ENCODE measurements around the gene SHISAL2A.
A peak's percentile ranks its signal among the peaks of the same experiment; 100 is the strongest.

The SHISAL2A gene

DNA sequence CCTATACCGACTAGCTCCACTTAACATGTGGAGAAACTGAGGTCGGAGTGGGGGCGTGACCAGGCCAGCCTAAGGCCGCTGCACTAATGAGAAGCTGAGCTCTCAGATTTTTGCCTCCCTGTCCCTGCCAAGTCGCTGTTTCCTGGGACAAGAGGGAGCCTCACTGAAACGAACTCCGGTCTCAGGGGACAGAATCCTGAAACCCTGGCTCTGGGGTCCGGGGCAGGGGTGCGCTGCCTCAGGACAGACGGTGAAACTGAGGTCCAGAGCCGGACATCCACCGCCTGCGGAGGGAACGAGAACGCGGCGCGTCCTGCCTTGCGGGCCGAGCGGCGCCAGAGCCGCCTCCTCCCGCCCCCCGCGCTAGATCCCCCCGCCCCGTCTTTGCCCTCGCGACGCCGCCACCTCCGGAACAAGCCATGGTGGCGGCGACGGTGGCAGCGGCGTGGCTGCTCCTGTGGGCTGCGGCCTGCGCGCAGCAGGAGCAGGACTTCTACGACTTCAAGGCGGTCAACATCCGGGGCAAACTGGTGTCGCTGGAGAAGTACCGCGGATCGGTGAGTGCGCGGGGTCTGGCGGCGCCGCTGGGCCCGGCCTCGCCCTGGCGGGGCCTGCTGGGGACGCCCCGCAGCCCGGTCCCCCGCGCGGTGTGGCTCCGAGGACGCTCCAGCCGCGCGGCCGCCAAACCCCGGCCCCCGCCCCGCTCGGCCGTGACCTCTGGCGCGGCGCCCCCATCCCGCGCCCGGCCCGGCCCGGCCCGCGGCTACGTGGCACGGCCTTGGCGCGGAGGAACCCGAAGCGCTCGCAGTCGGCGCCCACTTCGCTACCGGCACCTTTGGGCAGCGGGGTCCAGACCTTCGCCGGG, 30.7 kb upstream of the SHISAL2A start, which contains the start of gene GPX7:
Gene GPX7 (plus strand): TSS at position 381 of the 865 bp plus-strand sequence. CDS start 39 bp downstream, at position 420.
- peak; percentile 27 for DNase-seq (ENCODE audit: low read depth)
- TF ChIP-seq, protein P1, sequence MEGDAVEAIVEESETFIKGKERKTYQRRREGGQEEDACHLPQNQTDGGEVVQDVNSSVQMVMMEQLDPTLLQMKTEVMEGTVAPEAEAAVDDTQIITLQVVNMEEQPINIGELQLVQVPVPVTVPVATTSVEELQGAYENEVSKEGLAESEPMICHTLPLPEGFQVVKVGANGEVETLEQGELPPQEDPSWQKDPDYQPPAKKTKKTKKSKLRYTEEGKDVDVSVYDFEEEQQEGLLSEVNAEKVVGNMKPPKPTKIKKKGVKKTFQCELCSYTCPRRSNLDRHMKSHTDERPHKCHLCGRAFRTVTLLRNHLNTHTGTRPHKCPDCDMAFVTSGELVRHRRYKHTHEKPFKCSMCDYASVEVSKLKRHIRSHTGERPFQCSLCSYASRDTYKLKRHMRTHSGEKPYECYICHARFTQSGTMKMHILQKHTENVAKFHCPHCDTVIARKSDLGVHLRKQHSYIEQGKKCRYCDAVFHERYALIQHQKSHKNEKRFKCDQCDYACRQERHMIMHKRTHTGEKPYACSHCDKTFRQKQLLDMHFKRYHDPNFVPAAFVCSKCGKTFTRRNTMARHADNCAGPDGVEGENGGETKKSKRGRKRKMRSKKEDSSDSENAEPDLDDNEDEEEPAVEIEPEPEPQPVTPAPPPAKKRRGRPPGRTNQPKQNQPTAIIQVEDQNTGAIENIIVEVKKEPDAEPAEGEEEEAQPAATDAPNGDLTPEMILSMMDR (IDR thresholded peaks at IDR 0.05; ENCODE audit: insufficient read depth, low read depth, low read length, missing control alignments) = no peak
- peak within 1 kb of the TSS; percentile 10 for H3K4me3 ChIP-seq (ENCODE audit: low read length)

DNA sequence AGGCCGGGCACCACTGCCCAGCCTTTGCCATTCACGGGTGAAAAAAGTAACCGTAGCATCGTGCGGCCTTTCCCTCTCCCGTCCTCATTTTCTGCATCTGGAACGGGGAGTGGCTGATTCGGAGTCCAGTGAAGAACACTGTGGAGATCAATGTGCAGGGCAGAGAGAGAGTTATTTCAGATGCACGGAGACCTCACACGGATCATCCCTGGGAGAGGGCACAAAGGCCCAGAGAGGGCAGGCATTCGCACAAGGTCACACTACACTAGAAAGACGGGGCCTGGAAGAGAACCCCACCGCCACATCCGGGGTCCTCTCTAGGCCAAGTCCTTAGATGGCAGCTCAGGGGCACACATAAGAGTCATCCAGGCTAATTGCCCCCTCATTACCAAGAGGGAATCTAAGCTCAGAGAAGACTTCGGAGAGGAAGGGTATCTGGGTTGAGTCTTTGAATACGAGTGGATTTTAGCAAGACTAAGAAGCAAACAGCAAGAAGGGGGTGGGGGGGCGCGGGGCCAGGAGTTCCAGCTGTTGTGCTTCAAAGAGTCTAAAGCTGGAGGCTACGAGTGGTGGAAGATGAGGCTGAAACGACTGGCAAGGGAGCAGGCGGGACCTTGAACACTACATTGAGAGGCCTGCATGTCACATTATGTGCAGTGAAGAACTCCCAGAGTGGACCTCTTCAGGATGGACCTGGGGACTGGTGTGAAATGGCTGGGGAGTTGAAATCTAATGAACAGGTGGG, 29.9 kb upstream of the SHISAL2A start:
- no peak for DNase-seq (ENCODE audit: low read depth)
- TF ChIP-seq, protein P1 (IDR thresholded peaks at IDR 0.05; ENCODE audit: insufficient read depth, low read depth, low read length, missing control alignments) = no peak
- peak overlapping the region; percentile 10 for H3K4me3 ChIP-seq (ENCODE audit: low read length)

DNA sequence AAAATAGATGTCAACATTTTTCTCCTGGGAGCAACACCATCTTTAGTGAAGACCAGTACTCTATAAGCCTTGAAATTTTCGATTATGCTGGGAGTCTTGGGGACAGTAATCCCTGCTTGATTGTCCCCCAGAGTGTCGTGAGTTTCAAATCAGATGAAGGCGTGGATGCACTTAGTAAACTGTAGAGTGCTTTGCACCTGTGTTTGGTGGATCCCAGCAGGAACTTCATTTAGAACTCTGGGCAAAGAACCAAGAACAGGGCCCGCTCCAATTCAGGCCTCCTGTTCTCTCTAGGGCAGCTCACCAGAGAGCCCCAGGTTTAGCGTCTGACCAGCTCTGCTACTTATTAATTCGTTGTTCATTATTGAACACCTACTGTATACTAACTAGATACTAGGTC, 29.3 kb upstream of the SHISAL2A start:
- H3K4me3 ChIP-seq (ENCODE audit: low read length) = no peak overlapping the region
- DNase-seq (ENCODE audit: low read depth) = no peak
- TF ChIP-seq, protein P1 (IDR thresholded peaks at IDR 0.05; ENCODE audit: insufficient read depth, low read depth, low read length, missing control alignments) = no peak

DNA sequence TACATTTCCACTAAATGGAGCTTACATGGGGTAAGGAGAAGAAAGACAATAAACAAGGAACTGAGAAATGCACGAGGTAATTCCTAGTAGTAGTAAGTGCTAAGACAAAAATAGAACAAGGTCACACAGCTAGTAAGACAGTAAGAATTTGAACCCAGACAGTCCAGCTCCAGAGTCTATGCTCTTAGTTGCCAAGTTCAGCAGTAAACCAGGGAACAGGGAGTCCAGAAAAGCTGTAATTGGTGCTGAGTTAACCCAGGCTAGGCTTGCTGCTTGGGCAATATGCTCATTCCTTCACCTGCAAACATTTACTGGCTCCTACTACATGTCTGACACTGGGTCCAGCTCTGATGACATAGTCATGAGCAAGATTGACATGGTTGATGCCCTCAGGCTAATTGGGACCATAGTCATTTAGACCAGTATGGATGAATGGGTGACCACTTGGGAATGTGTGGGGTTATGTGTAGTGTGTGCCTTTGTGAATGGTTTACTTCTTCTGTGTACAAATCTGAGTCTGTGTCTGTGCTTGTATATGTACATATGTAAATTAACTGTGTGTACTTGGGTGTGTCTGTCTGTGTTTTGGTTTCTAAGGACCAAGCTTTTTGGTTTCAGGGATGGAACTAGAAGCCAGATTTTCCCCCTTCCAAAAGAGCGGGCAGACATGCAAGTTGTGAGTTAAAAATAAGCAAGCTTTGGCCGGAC, 28.8 kb upstream of the SHISAL2A start:
- TF ChIP-seq, protein P1 (IDR thresholded peaks at IDR 0.05; ENCODE audit: insufficient read depth, low read depth, low read length, missing control alignments) = no peak
- peak; percentile 76 for DNase-seq (ENCODE audit: low read depth)
- H3K4me3 ChIP-seq (ENCODE audit: low read length) = no peak overlapping the region

DNA sequence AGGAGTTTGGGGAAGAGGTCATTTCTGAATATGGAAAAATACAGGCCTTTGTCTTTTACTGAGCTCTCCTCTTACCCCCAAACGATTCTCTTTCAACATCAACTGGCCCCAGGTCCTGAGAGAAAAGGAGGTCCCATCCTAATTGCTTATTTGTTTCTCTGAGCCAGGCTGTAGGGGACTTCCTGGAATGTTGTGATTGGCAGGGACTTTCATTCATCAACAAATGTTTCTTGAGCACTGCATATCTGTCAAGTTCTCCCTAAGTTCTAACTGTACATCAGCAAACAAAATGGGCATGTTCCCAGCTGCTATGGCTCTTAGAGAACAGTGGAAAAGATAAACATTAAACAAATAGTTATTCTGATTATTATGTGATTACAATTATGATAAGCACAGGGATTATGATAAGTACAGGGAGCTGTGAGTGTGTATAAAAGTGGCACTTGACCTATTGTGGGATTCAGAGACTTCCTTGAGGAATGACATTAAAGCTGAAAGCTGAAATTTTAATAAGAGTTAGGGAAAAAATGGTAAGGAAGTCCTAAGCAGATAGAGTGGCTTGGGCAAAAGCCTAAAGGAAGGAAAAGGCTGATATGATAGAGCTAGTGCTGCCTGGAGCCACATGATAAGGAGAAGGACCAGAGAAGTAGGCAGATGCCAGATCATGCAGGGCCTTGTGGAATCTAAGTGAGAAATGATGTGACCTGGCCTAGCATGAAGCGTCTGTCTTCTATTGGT, 19.2 kb upstream of the SHISAL2A start:
- TF ChIP-seq, protein P1 (IDR thresholded peaks at IDR 0.05; ENCODE audit: insufficient read depth, low read depth, low read length, missing control alignments) = no peak
- no peak for DNase-seq (ENCODE audit: low read depth)
- H3K4me3 ChIP-seq (ENCODE audit: low read length) = no peak overlapping the region

DNA sequence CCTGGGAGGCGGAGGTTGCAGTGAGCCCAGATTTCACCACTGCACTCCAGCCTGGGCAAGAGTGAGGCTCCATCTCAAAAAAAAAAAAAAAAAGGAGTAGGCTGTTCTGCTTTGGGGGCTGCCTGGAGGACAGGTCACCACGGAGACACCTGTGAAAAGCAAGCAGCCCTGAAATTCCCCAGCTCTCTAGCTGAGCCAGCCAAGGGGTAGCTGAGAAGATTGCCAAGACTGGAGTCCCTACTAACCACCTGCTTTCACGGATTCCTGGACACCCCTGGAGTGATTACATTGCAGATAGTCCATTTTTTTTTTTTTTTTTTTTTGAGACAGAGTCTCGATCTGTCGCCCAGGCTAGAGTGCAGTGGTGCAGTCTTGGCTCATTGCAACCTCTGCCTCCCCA, 18.3 kb upstream of the SHISAL2A start:
- DNase-seq (ENCODE audit: low read depth) = no peak
- no peak overlapping the region for H3K4me3 ChIP-seq (ENCODE audit: low read length)
- TF ChIP-seq, protein P1 (IDR thresholded peaks at IDR 0.05; ENCODE audit: insufficient read depth, low read depth, low read length, missing control alignments) = no peak
